Measurements from ENCODE around the gene DMP1. TPM values are rescaled to one million over a fixed set of nuclear protein-coding genes. Genes with fewer than 3 reads are reported as not detected.
A peak's percentile ranks its signal among the peaks of the same experiment; 100 is the strongest.
"Not testable (repeated sequence)": the region's sequence is repeated elsewhere in the genome, so short reads cannot be mapped to it uniquely, and the experiment has no call there.

DMP1 gene
- total RNA-seq, 1 experiment from 2014 or later: 0.36 TPM

- Histone ChIP-seq H3K27ac (peak overlapping the region; percentile 84), H3K4me3 (no peak overlapping the region), H3K36me3 (no peaks in the 10 kb centered on the region), H3K4me1 (peaks cover 35% of the 10 kb centered on the region), H3K9me3 (replicated peaks) (0 out of 2 replicates have a peak, but pooled peaks cover 3% of the 10 kb centered on the region), H3K27me3 (no peaks in the 10 kb centered on the region)
- DNase-seq: peak; percentile 38 to 87
Observed at GRCh38 chr4:87657525-87657924, 7.4 kb downstream of the DMP1 start.

DNA sequence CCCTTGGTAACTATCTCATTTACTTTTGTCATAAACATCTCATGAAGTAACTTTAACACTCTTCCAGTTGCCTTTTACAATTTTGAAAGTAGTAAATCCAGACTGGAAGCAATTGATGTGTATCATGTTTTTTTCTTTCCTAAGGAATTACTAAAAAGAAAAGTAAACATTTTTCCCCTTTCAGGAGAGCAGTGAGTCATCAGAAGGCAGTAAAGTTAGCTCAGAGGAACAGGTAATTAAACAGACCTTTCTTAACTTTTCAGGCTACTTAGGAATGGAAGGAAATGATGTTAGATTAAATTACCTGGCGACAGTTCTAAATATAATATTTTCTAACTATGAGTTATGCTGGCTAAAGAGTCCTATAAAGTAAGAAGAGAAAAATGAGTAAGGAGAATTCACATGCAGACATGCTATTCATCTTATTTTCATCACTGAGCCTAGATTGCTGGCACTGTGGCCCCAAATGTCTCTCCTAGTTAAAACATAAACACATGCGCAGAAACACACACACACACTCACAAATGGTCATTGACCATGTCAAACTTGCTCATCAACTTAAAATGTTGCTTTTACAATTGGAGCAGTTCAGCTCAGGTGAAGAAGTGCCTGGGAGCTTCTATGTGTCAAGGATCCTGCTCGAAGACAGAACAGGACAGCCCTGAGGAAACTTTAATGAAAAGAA is 9.3 kb downstream of the DMP1 start:
- Histone ChIP-seq H3K27ac (peak overlapping the region; percentile 2; the same call in 1 of the 2 replicates), H3K9me3 (replicated peaks) (0 out of 2 replicates have a peak, but pooled peaks cover 3% of the 10 kb centered on the region)

DNA sequence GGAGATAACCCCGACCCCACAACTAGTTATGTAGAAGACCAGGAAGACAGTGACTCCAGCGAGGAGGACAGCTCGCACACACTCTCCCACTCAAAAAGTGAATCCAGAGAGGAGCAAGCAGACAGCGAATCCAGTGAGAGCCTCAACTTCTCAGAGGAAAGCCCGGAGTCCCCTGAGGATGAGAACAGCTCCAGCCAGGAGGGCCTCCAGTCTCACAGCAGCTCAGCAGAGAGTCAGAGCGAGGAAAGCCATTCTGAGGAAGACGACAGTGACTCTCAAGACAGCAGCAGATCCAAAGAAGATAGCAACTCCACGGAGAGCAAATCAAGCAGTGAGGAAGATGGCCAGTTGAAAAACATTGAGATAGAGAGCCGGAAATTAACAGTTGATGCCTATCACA is 12.8 kb downstream of the DMP1 start:
- no peaks in the 10 kb centered on the region for H3K27me3 ChIP-seq
- H3K9me3 ChIP-seq (replicated peaks): no peaks in the 10 kb centered on the region
- no peak overlapping the region for H3K27ac ChIP-seq
- peaks cover 18% of the 10 kb centered on the region for H3K4me1 ChIP-seq
- no peak for DNase-seq
- H3K36me3 ChIP-seq: no peaks in the 10 kb centered on the region
- H3K4me3 ChIP-seq: no peak overlapping the region

More for the DNA sequence above, 9.3 kb downstream of the DMP1 start:
- no peaks in the 10 kb centered on the region for H3K36me3 ChIP-seq
- H3K4me3 ChIP-seq: no peak overlapping the region
- H3K27me3 ChIP-seq: no peaks in the 10 kb centered on the region
- no peak for DNase-seq
- peaks cover 35% of the 10 kb centered on the region for H3K4me1 ChIP-seq

- H3K9me3 ChIP-seq (replicated peaks): peaks cover 4% of the 10 kb centered on the region; the same call in 1 of the 2 replicates
- peak in 1 of 2 experiments; percentile 43 for DNase-seq
- no peaks in the 10 kb centered on the region for H3K36me3 ChIP-seq
- H3K27ac ChIP-seq: no peak overlapping the region
- H3K4me3 ChIP-seq: no peak overlapping the region
- H3K4me1 ChIP-seq: peaks cover 4% of the 10 kb centered on the region
- H3K27me3 ChIP-seq: no peaks in the 10 kb centered on the region
Observed at GRCh38 chr4:87669373-87669772, 19.3 kb downstream of the DMP1 start.

DNA sequence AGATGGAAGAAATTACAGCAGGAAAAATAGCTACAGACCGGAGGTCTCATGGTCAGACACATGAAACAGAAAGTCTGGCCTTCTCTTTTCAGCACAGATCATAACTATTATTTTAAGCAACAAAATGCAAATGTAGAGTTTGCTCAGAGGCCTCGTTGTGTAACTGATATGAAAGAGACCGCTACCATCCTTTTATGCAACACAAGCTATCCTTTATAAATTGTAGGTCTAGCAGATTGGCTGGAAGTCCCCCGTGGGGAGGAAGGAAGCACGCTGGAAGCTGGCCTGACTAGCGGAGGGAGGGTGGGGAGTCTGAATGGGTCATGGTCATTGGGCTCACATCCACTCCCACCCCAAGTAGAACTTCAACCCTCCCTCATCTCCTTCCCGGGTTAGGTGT is 27.7 kb downstream of the DMP1 start:
- DNase-seq: no peak
- no peak overlapping the region for H3K27ac ChIP-seq
- peaks cover 2% of the 10 kb centered on the region; the same call in 1 of the 2 replicates for H3K9me3 ChIP-seq (replicated peaks)
- no peak overlapping the region for H3K4me3 ChIP-seq
- 0 out of 2 replicates have a peak, but pooled peaks cover 5% of the 10 kb centered on the region for H3K4me1 ChIP-seq
- H3K36me3 ChIP-seq: no peaks in the 10 kb centered on the region
- no peaks in the 10 kb centered on the region for H3K27me3 ChIP-seq

DNA sequence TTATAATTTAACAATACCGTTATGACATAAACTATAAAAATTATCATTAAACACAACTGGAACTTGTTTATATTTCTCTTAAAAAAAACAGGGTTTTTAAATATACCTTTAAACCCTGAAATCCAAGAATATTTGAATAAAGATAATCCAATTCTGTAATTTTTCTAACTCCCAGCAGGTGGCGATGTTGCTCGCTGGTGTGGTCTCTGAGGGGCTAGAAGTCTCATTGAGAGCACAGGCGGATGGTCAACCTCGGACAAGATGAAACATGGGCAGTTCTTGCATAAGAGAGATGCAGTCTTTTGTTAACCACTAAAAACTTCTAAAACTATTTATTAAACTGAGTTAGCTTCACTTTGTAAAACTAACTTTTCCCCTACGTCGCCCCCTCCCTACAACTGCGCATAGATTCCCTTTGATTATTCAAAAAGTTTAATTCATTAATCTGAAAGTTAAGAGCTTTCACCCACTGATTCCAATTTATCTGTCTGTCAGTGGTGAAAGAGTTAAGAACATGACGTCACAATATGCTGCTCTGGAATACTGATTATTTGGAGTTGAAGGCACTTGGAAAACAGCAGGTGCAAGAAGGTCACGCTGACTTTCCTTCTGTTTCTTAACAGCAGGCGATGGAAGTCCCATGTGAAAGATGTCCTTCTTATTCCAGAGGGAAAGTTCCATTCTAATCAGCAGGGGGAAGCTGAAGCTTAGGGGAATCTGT is 29.5 kb downstream of the DMP1 start:
- DNase-seq: peak; percentile 63 to 89

GRCh38 chr4:87680271-87680670 is 30.2 kb downstream of the DMP1 start:
- no peak overlapping the region for H3K27ac ChIP-seq
- DNase-seq: no peak
- H3K36me3 ChIP-seq: no peaks in the 10 kb centered on the region
- H3K27me3 ChIP-seq: no peaks in the 10 kb centered on the region
- H3K9me3 ChIP-seq (replicated peaks): no peaks in the 10 kb centered on the region
- 0 out of 2 replicates have a peak, but pooled peaks cover 5% of the 10 kb centered on the region for H3K4me1 ChIP-seq
- H3K4me3 ChIP-seq: no peak overlapping the region

More for the DNA sequence above, 29.5 kb downstream of the DMP1 start:
- no peaks in the 10 kb centered on the region for H3K27me3 ChIP-seq
- H3K9me3 ChIP-seq (replicated peaks): no peaks in the 10 kb centered on the region
- H3K4me3 ChIP-seq: no peak overlapping the region
- no peaks in the 10 kb centered on the region for H3K36me3 ChIP-seq
- no peak overlapping the region for H3K27ac ChIP-seq
- H3K4me1 ChIP-seq: 0 out of 2 replicates have a peak, but pooled peaks cover 5% of the 10 kb centered on the region

GRCh38 chr4:87688316-87688715 is 38.2 kb downstream of the DMP1 start:
- H3K36me3 ChIP-seq: no peaks in the 10 kb centered on the region
- no peak overlapping the region for H3K4me3 ChIP-seq
- no peaks in the 10 kb centered on the region; the same call in 1 of the 2 replicates for H3K9me3 ChIP-seq (replicated peaks)
- no peak overlapping the region for H3K27ac ChIP-seq
- H3K27me3 ChIP-seq: no peaks in the 10 kb centered on the region
- H3K4me1 ChIP-seq: no peaks in the 10 kb centered on the region
- no peak for DNase-seq

GRCh38 chr4:87690947-87691346 is 40.9 kb downstream of the DMP1 start:
- H3K9me3 ChIP-seq (replicated peaks); DNase-seq; H3K27ac ChIP-seq; H3K27me3 ChIP-seq; H3K36me3 ChIP-seq; H3K4me1 ChIP-seq; H3K4me3 ChIP-seq: not testable (repeated sequence)

DNA sequence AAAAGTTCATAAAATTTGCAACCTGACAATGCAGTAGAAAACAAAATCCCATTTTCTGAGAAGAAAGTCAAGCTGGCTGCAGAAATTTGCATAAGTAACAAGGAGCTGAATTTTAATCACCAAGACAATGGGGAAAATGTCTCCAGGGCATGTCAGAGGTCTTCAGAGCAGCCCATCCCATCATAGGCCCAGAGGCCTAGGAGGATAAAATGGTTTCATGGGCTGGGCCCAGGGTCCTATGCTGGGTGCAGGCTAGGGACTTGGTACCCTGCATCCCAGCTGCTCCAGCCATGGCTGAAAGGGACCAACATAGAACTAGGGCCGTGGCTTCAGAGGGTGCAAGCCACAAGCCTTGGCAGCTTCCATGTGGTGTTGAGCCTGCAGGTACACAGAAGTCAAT is 42.0 kb downstream of the DMP1 start:
- H3K9me3 ChIP-seq (replicated peaks); H3K4me1 ChIP-seq; DNase-seq; H3K4me3 ChIP-seq; H3K36me3 ChIP-seq; H3K27ac ChIP-seq; H3K27me3 ChIP-seq: not testable (repeated sequence)

GRCh38 chr4:87697272-87697671 is 47.2 kb downstream of the DMP1 start:
- H3K36me3 ChIP-seq: no peaks in the 10 kb centered on the region
- DNase-seq: peak; percentile 16 to 32
- no peak overlapping the region for H3K27ac ChIP-seq
- H3K27me3 ChIP-seq: no peaks in the 10 kb centered on the region
- H3K4me1 ChIP-seq: no peaks in the 10 kb centered on the region
- no peaks in the 10 kb centered on the region; the same call in 1 of the 2 replicates for H3K9me3 ChIP-seq (replicated peaks)
- no peak overlapping the region for H3K4me3 ChIP-seq

GRCh38 chr4:87697945-87698344 is 47.9 kb downstream of the DMP1 start:
- H3K4me1 ChIP-seq: no peaks in the 10 kb centered on the region
- no peak overlapping the region for H3K4me3 ChIP-seq
- no peak overlapping the region for H3K27ac ChIP-seq
- no peak for DNase-seq
- no peaks in the 10 kb centered on the region for H3K36me3 ChIP-seq
- no peaks in the 10 kb centered on the region for H3K27me3 ChIP-seq
- no peaks in the 10 kb centered on the region; the same call in 1 of the 2 replicates for H3K9me3 ChIP-seq (replicated peaks)

DNA sequence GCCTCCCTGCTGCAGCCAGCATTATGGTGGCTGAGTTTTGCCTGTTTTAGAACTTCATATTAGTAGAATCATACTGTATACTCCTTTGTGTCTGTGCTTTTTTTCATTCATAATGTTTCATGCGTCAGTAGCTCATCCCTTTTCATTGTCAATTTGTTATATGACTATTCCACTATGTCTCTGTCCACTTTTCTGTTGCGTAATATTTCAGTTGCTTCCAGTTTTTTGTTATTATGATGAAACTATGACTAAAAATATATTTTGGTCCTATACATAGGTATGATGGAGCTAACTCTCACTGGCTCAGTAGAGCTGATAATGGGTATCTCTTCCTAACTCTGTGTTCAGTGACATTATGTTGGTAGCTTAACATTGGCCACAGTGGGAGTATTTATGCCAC is 48.3 kb downstream of the DMP1 start:
- H3K36me3 ChIP-seq: no peaks in the 10 kb centered on the region
- no peak for DNase-seq
- H3K9me3 ChIP-seq (replicated peaks): no peaks in the 10 kb centered on the region
- H3K27ac ChIP-seq: no peak overlapping the region
- H3K4me1 ChIP-seq: no peaks in the 10 kb centered on the region
- no peaks in the 10 kb centered on the region for H3K27me3 ChIP-seq
- no peak overlapping the region for H3K4me3 ChIP-seq

- Histone ChIP-seq H3K27ac (no peak overlapping the region), H3K4me1 (no peaks in the 10 kb centered on the region), H3K27me3 (no peaks in the 10 kb centered on the region), H3K4me3 (no peak overlapping the region), H3K9me3 (replicated peaks) (no peaks in the 10 kb centered on the region), H3K36me3 (no peaks in the 10 kb centered on the region)
- DNase-seq: no peak
Observed at GRCh38 chr4:87704001-87704400, 53.9 kb downstream of the DMP1 start.

- H3K27me3 ChIP-seq: no peaks in the 10 kb centered on the region
- H3K27ac ChIP-seq: no peak overlapping the region
- H3K36me3 ChIP-seq: no peaks in the 10 kb centered on the region
- DNase-seq: no peak
- no peak overlapping the region for H3K4me3 ChIP-seq
- no peaks in the 10 kb centered on the region for H3K9me3 ChIP-seq (replicated peaks)
- H3K4me1 ChIP-seq: no peaks in the 10 kb centered on the region
Observed at GRCh38 chr4:87707279-87707918, 57.3 kb downstream of the DMP1 start.

Measured in SJCRH30 (cell line).